Eye (tissue), 1 donor: ENCODE results near the gene SP100.
"Not testable (repeated sequence)": the region's sequence is repeated elsewhere in the genome, so short reads cannot be mapped to it uniquely, and the experiment has no call there.

Experiments used
- DNase-seq: peaks from one replicate; pipeline ENCODE4 v3.0.0-alpha.2; 2015

Gene SP100

DNA sequence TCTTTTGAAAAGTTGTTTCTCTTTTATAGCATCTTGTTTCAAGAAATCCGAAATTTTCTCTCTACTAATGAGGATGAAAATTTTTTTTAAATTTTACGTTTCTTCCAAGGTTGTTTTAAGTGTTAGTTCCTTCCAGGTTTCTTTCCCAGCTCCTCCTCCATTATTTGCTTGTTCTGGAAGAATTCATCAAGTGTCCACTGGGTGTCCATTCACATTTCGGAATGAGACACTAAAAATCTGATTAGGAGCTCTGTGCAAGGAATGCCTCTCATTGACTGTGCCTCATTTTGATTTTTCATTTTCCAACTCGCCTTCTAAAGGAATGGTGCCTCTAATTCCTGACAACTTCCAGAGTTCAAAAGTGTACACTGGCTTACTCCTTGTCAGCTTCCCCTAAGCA, 6.1 kb downstream of the SP100 start:
- DNase-seq = no peak

DNA sequence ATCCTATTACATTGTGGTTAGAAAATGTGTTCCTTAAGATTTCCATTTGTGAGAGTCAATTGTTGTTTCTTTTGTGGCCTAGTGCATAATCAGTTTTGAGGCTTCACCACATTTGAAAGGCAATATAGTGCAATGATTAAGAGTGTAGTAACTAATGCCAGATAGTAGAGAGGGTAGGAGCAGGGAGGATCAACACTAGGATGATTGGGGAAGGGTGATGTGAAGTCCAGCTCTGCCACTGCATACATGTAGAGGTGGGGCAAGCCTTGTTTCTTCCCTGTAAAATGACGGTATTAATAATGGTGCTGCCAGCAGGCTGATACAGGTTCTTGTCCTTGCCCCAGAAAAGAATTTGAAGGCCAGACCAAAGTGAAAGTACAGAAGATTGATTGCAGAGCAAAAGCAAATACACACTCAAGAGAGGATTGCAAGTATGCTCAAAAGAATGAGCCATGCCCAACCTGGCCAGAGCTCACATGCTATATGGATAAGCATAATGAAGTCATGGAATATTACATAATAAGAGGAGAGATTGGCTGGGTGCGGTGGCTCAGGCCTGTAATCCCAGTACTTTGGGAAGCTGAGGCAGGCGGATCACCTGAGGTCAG, 8.0 kb downstream of the SP100 start:
- DNase-seq = no peak

DNA sequence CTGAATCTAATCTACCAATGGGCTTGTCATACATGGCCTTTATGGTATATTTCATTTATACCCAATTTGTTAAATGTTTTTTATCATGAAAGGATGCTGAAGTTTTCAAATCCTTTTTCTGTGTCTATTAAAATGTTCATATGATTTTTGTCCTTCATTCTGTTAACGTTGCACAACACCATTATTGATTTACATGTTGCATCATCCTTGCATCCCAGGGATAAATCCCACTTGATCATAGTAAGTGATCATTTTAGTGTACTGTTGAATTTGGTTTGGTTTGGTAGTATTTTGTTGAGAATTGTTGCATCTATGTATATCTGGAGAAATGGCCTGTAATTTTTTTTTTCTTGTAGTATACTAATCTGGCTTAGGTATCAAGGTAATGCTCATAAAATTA, 9.4 kb downstream of the SP100 start:
- DNase-seq = no peak

DNA sequence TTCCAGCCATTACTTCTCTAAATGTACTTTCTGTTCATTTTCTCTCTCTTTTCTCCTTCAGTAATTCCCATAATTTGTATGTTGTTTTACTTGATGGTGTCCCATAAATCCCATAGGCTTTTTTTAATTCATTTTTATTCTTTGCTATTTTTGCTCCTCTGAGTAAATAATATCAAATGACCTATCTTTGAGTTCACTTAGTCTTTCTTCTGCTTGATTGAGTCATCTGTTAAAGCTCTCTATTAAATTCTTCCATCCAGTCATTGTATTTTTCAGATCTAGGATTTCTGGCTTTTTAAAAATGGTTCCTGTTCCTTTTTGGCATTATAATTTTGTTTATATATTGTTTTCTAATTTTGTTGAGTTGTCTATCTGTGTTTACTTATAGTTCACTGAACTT, 13.5 kb downstream of the SP100 start:
- DNase-seq = no peak

DNA sequence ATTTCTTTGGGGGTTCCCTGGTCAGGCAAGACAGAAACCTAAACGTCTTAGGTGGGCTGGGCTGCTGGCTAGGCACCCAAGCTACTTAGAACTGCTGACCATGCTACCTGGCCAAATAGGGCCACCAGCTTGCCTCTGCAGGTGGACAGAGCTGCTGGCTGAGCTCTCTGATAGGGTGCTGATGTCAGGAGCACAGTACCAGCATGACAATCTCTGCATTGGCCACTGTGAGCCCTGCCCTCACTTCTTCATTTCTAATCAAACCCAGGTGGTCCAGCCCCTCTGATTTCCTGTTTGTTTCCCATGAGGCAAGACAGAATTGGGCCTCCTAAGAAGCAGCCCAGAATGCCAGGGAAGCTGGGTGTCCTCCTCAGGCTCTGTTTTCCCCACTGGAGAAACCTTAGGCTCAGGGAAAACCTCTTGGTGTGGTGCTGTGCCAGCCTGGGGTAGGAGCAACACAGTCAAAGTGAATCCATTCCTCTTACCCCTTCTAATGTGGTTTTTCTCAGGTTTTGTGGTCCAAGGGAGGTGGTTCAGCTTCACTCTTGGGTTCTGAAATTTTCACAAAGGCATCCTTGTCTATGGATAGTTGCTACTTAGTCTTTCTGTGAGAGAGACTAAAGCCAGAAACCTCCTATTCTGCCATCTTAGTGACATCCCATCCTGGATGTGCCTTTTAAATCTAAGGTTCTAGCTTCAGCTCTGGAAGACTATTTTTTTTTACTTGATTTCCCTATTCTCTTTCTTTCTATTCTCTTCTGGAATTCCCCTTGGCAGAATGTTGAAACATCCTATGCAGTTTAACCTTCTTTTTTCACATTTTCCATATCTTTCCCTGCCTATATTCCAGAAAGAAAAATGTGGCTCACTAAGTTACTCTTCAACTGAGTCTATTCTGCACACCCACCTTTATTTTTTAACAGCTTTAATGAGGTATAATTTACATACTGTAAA, 15.2 kb downstream of the SP100 start:
- DNase-seq = no peak

DNA sequence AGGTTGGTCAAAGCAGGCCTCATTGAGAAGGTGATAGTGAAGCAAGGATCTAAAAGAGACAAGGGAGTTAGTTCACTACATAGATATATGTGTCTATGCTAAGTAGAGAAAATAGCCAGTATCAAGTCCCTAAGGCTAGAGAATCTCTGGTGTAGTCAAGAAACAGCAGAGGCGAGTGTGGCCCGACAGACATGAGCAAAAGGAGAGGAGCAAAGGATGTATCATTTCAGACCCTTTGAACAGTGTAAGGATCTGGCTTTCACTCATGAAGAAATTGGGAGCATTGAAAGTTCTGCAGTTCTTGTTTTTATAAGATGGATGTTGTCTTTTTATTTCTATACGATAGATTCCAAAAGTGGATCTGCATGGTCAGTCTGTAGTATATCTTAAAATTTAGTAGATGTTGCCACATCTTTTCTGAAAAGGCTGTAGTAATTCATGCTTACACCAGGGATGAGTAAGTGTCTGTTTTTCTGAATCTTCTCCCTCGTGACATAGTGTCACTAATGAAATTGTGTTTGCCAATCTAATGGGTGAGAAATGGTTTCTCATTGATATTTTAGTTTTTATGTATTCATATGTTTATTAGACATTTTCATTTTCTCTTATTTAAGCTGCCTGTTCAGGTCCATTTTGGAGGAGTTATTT, 18.8 kb downstream of the SP100 start:
- DNase-seq = no peak

DNA sequence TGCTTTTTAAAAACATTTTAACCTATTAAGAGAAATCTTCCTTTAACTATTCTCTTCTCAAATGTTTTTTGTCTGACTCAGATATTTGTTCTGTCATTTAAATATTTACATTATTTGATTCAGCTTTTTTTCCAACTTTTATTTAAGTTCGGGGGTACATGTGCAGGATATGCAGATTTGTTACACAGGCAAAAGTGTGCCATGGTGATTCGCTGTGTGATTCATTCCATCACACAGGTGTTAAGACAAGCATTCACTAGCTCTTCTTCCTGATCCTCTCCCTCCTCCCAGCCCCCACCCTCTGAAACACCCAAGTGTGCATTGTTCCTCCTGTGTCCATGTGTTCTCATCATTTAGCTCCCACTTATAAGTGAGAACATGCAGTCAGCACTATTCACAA, 19.4 kb downstream of the SP100 start:
- no peak for DNase-seq

DNA sequence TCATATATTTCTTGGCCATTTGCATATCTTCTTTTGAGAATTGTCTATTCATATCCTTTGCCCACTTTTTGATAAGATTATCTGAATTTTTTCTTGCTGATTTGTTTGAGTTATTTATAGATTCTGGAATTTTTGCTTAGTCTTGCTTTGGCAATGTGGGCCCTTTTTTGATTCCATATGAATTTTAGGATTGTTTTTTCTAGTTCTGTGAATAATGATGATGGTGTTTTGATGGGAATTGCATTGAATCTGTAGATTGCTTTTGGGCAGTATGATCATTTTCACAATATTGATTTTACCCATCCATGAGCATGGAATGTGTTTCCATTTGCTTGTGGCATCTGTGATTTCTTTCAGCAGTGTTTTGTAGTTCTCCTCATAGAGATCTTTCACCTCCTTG, 23.1 kb downstream of the SP100 start:
- DNase-seq = not testable (repeated sequence)

DNA sequence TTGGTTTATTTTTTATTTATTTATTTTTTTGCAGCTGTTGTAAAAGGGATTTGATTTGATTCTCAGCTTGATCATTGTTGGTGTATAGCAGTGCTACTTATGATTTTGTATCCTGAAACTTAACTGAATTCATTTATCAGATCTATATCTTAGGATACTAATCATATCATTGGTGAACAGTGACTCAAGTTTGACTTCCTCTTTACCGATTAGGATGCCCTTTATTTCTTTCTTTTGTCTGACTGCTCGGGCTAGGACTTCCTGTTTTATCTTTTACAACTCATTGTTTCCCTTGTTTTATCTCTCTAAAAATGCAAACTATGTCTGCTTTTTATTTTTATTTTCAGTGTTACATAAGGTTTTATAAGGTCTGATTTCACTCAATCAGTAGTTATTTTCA, 23.6 kb downstream of the SP100 start:
- DNase-seq = no peak

DNA sequence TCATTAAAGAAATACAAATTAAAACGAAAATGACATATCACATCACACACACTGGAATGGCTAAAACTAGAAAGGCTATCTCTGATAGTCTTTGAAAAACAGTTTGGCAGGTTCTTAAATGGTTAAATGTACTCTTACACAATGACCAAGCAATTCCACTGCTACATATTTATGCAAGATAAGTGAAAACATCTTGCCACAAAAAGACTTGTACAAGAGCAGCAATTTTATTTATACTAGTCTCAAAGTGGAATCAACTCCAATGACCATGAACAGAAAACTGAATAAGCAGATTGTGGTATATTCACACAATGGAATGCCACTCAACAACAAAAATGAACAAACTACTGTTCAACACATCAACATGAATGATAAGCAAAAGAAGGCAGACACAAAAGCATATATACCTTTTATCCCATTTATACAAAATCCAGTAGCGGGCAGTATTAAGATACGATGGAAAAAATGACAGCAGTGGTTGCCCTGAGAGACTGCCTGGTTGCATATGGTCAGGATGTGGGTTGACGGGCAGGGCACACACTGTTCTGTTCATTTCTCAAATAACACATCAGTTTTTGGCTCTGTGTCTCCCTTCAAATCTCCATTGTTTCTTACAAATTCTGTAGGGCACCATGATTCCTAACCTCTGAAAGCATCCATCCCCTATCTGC, 25.4 kb downstream of the SP100 start:
- peak; percentile 1 for DNase-seq

DNA sequence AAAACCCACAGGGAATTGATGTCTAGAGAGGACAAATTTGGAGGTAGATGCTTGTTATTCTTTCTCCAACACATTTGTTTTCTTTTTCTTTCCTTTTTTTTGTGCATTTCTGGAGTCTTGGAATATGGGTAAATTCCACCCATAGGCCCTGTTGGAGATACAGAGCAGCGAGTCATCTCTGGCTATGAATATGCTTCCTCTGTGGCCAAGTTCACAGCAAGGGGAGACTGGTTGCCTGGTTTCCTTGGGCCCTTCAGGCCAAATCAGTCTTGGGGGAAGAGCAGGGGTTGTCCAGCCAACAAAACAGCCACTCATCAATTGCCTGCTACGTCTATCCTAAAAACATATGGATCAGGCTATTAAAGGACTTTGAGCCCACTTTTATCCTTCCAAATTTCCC, 27.5 kb downstream of the SP100 start:
- DNase-seq = no peak

DNA sequence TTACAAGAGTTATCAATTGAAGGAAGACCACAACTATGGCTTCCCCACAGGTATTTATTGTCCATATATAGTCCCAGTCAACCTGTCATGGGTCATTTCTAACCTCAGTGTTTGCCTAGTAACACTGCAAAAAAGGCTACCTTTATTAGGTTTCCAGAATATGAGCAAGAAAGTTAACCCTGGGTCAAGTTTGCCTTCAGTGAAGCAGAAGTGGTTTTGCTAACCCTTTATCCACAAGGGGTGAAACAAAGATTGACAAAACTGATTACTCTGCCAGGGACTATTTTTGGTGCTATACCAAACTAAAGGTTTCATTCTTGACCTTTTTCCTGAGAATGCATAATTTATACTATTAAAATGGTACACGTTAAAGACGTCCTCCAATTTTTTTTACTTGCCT, 28.8 kb downstream of the SP100 start:
- DNase-seq = no peak

DNA sequence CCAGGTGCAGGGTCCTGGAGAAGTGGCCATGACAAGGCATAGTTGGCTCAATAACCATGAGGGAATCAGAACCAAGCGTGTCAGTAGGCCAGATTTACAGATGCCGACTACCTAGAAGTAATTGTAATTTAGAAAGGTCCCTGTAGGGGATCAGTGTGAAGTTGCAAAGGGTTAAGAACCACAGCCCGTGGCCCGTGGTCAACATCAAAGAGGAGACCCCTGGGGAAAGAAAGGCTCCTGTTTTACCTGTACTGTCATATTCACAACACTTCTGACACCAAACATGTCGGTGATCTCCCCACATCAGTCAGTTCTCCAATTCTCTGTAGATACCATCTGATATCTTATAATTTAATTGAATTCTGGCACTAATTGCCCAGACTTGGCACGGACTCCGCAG, 31.0 kb downstream of the SP100 start:
- DNase-seq = no peak

DNA sequence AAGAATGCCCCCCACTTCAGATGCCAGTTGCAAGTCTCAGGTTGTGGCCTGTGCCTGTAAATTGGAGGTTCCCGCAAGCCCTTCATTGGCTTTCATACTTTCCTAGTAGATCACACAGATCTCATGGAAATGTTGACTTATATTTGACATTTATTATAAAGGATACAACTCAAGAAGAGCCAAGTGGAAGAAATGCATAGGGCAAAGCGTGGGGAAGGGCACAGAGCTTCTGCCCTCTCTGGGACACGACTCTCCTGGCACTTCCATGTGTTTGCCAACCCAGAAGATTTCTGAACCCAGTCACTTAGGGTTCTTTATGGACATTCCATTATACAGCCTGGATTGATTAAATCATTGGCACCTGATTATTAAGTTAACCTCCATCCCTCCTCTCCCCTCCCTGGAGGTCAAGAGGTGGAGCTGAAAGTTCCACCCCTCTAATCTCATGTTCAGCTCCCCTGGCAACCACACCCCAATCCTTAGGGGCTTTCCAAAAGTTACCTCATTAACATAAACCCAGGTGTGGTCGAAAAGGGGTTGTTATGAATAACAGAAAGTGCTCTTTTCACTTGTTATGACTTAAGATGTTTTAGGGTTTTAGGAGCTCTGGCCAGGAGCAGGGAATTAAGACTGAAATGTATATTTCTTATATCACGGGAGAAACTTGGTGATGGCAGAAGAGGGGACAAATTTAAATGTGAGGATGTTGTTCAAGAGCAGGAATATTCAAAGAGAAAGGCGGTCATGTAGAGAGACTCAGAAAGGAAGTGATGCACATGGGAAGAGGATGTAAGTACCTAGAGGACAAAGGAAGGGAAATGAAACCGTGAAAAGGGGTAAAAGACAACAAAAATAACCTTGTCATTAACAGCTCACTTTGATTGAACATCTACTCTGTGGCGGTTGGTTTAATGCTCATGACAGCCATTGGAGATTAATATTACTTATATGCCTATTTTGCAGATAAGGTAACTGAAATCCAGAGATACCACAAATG, 31.8 kb downstream of the SP100 start:
- no peak for DNase-seq

DNA sequence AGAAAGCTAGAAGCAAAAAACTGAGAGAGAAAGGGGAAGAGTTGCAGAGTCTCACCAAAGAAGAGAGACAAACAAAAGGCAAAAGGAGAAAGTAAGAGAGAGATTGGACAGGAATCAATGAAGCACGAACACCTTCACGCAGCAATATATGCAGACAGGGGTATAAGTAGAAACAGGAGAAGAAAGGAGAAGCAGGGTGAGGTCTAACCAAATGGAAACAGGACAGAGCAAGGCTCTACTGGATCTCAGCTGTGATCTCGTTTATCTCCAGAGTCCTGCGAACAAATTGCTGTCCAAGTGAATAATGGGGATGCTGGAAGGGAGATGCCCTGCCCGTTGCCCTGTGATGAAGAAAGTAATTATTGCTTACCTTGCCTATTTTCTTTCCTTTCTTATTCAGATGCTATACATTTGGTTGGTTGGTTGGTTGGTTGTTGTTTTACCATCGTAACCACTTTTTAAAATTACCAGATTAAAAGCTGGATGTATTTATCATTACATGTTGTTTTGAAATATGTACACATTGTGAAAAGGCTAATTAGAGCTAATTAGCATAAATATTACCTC, 34.0 kb downstream of the SP100 start:
- no peak for DNase-seq

DNA sequence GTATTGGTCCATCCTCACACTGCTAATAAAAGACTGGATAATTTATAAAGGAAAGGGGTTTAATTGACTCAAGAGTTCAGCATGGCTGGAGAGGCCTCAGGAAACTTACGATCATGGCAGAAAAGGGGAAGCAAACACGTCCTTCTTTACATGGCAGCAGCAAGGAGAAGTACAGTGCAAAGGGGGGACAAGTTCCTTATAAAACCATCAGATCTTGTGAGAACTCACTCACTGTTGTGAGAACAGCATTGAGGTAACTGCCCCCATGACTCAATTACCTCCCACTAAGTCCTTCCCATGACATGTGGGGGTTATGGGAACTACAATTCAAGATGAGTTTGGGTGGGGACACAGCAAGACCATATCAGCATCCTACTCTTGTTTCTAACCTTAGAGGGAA, 37.0 kb downstream of the SP100 start:
- no peak for DNase-seq

DNA sequence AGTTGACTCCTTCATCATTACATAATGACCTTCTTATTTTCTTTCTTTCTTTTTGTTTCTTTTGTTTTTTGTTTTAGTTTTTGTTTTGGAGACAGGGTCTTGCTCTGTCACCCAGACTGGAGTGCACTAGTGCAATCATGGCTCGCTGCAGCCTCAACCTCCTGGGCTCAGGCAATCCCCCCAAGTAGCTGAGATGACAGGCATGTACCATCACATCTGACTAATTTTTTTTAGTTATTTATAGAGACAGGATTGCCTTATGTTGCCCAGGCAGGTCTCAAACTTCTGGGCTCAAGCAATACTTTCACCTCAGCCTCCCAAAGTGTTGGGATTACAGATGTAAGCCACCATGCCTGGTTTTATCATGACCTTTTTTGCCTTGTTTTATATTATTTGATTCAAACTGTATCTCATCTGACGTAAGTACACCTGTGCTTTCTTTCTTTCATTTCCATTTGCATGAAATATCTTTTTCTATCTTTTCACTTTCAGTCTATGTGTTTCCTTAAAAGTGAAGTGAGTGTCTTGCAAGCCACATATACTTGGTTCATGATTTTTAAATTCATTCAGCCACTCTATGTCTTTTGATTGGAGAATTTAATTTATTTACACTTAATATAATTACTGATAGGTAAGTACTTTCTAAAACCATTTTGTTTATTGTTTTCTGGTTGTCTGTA, 39.1 kb downstream of the SP100 start:
- DNase-seq = no peak

DNA sequence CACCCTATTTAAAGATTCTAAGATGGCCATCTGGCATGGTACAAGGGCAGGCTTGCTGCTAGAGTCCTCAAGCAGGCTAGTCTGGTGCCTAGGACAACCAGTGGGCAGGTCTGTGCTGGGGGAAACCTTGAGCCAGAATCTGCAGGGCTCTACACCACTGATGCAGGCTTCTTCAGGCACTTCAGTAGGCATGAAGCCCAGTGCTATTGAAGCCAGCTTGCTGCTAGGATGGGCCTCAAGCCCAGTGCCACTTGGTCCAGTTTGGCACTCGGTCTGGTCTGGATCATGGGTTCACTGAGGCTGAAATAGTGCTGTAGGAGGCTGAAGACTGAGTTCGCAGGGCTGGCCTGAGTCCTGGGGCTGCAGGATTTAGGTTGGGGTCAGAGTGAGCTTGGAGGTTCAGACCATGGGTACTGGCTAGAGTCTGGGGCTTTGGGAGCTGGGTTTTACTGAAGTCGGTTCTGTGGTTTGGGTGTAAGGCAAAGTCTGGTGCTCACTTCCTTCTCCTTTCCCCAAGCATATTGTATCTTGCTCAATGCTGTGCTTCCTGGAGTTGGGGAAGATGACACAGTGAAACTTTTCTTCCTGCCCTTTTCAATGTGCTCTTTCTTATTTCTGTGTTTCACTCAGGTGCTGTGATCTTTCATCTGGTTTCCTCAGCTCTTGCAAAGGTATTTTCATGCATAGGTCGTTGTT, 41.2 kb downstream of the SP100 start:
- DNase-seq = no peak

DNA sequence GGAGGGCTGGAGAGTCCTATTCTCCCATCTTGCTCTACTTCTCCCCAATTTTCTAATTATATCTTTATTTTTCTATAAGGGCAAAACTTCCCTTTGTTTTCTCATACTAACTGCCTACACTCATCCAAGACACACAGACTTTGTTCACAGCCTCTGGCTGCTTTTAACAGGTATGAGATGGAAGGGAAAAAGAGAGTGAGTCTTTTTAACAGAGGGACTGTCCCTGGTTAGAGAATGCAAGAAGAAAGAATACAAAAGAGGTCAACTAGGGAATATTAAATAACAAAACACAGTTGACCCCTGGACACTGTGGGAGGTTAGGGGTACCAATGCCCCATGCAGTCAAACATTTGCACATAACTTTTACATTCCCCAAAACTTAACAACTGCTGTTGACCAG, 41.8 kb downstream of the SP100 start:
- DNase-seq = no peak

DNA sequence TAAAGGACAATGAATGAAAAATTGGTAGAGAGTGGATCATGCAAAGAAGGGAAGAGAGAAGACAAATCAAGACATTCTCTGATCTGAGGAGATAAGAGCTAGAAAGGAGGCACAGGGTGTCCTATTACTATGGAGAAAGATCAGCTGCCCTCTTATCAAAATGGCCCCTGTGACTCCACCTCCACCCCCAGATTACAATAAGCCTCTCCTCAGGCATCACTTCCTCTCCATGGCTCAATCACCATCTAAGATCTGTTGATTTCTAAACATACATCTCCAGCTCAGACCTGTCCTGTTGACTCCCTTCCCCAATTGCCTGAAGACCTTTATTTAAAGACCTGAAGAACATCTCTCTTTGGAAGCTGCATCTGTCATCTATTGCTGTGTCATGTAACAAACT, 43.2 kb downstream of the SP100 start:
- DNase-seq = no peak

DNA sequence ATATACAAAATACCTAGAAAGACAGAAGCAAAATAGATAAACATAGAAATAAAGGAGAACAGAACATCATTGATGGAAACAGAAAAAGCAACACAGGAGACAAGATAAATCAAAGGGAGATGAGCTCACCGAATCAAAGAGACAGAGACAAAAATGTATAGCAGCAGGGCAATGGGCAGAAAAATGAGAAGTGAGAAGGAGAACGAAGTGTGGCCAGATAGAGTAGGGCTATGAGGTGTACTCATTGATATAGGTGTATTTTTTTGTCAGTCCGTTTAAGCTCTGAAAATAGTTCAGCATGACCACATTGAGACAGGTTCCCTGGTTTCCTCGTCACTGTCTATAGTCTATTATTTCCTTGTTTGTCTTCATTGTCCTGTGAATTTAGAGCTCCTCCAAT, 55.1 kb downstream of the SP100 start:
- DNase-seq = no peak
